ENCODE measurements around the gene ITGBL1. TPM values are rescaled to one million over a fixed set of nuclear protein-coding genes. Genes with fewer than 3 reads are reported as not detected.

The ITGBL1 gene
- total RNA-seq, 4 donors from 2014 or later: 7.7 to 10.4 (median 9.2) TPM

DNA sequence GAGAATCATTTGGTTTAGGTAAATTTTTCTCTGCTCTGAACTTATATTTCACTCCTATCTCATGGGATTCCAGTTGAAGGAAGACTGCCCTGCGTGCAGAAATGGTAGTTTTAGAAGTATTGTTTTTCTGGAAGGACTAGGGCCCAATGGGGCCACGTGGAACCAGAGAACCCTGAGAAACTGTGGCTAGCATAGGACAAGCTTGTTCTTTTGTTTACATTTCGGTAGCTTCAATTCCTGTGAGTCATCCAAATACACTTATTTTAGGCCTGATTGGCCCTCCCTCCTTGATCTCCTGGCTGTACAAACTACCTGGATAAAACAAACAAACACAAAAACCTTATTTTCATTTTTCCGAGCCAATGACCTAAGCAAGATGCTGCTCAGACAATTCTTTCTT, 124.0 kb downstream of the ITGBL1 start:
- Histone ChIP-seq H3K4me1 (no peaks in the 10 kb centered on the region), H3K36me3 (no peaks in the 10 kb centered on the region), H3K4me3 (no peak overlapping the region), H3K27ac (no peak overlapping the region), H3K9me3 (no peaks in the 10 kb centered on the region), H3K27me3 (no peaks in the 10 kb centered on the region)
- DNase-seq (ENCODE audit: low spot score in 2 of 2): no peak
- TF ChIP-seq CTCF (IDR thresholded peaks at IDR 0.05) (no peak), POLR2A (IDR thresholded peaks at IDR 0.05) (no peak), POLR2AphosphoS5 (IDR thresholded peaks at IDR 0.05) (no peak), EP300 (IDR thresholded peaks at IDR 0.05) (no peak)
- WGBS: 67% methylated on average over 4 of the region's 4 CpGs

DNA sequence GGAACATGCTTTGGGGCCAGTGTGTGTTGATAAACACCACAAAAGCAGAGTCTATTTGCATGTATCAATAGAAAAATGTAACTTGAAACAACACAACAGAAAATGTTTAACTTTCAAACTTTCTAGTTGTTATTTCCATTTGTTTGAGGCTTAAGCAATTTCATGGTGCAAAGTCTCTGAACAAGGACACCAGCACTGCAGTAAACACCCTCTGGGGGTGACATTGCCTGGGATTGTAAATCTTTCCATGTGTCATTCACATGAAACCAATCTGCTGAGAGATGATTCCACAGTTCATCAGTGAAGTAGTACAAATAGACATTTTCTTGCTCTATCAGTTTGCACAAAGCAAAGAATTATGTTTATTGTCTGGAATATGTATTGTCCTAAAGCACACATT, 124.5 kb downstream of the ITGBL1 start:
- TF ChIP-seq POLR2A (IDR thresholded peaks at IDR 0.05) (no peak), POLR2AphosphoS5 (IDR thresholded peaks at IDR 0.05) (no peak), CTCF (IDR thresholded peaks at IDR 0.05) (no peak), EP300 (IDR thresholded peaks at IDR 0.05) (no peak)
- Histone ChIP-seq H3K4me1 (no peaks in the 10 kb centered on the region), H3K27me3 (no peaks in the 10 kb centered on the region)

GRCh38 chr13:101579281-101579802, 126.9 kb downstream of the ITGBL1 start:
- Histone ChIP-seq H3K36me3 (no peaks in the 10 kb centered on the region), H3K9me3 (no peaks in the 10 kb centered on the region), H3K27me3 (no peaks in the 10 kb centered on the region), H3K4me3 (no peak overlapping the region), H3K4me1 (no peaks in the 10 kb centered on the region), H3K27ac (no peak overlapping the region)
- 34% methylated on average over 4 of the region's 4 CpGs for WGBS
- TF ChIP-seq POLR2AphosphoS5 (IDR thresholded peaks at IDR 0.05) (no peak), CTCF (IDR thresholded peaks at IDR 0.05) (no peak), EP300 (IDR thresholded peaks at IDR 0.05) (no peak), POLR2A (IDR thresholded peaks at IDR 0.05) (no peak)
- no peak for DNase-seq (ENCODE audit: low spot score in 2 of 2)

More for the DNA sequence above, 124.5 kb downstream of the ITGBL1 start:
- Histone ChIP-seq H3K9me3 (no peaks in the 10 kb centered on the region), H3K36me3 (no peaks in the 10 kb centered on the region), H3K27ac (no peak overlapping the region), H3K4me3 (no peak overlapping the region)
- DNase-seq (ENCODE audit: low spot score in 2 of 2): no peak

DNA sequence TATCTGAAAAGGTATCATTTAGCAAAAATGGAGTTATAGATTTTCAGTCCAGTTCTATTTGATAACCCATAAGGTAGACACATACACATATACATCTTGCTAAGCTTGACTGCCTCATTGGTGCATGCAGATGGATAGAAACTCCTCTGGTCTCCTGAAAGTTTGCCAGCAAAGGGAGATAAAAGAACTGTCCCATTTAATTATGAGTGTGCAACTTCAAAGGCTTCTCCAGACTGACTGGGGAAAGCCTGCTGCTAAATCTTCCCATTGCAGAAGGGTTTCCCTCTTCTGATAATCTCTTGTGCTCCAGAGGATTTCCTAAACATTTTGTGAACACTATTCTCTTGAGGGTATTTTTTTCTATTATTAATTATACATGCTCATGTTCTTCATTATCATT, 131.9 kb downstream of the ITGBL1 start:
- DNase-seq (ENCODE audit: low spot score in 2 of 2): no peak
- TF ChIP-seq EP300 (IDR thresholded peaks at IDR 0.05) (no peak), POLR2AphosphoS5 (IDR thresholded peaks at IDR 0.05) (no peak), POLR2A (IDR thresholded peaks at IDR 0.05) (no peak), CTCF (IDR thresholded peaks at IDR 0.05) (no peak)
- H3K4me3 ChIP-seq: no peak overlapping the region

DNA sequence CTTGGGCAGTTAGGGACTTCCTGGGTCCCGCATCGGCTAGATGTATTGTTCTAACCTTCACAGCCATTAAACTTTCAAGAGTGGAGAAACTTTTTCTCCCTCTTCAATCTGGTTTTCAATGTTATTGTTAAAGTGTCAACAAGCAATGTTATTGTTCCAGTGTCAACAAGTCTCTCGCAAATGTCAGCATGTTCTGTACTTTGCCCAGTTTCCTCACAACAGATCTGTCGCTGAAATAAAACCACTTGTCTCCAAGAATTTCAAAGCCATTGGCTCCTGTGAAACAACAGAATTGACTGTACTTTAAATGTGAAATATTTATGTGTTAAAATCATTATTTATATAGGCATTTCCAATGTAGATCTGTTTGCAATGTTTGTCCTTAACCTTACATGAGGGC, 138.0 kb downstream of the ITGBL1 start:
- H3K36me3 ChIP-seq: no peaks in the 10 kb centered on the region
- DNase-seq (ENCODE audit: low spot score in 2 of 2): no peak
- H3K27ac ChIP-seq: no peak overlapping the region
- no peak overlapping the region for H3K4me3 ChIP-seq
- peaks cover 5% of the 10 kb centered on the region for H3K9me3 ChIP-seq
- 84% methylated on average over 4 of the region's 4 CpGs for WGBS
- H3K4me1 ChIP-seq: no peaks in the 10 kb centered on the region
- TF ChIP-seq EP300 (IDR thresholded peaks at IDR 0.05): no peak
- TF ChIP-seq POLR2A (IDR thresholded peaks at IDR 0.05): no peak
- TF ChIP-seq CTCF (IDR thresholded peaks at IDR 0.05): no peak
- no peak for TF ChIP-seq POLR2AphosphoS5 (IDR thresholded peaks at IDR 0.05)
- no peaks in the 10 kb centered on the region for H3K27me3 ChIP-seq

More for the DNA sequence above, 131.9 kb downstream of the ITGBL1 start:
- Histone ChIP-seq H3K27ac (no peak overlapping the region), H3K27me3 (no peaks in the 10 kb centered on the region), H3K36me3 (no peaks in the 10 kb centered on the region), H3K4me1 (no peaks in the 10 kb centered on the region), H3K9me3 (no peaks in the 10 kb centered on the region)

Data from suprapubic skin (tissue), 4 donors.